HG03575 (cell line): Measurements from ENCODE around the gene NXPH3.

Experiments used
- ATAC-seq: cut with Tn5 transposase; IDR thresholded peaks from one replicate; pipeline ENCODE4 v1.9.1; 2021; ENCODE audit not compliant: unreplicated experiment, insufficient number of reproducible peaks, low FRiP score; ENCODE audit errors: extremely low read depth

NXPH3 gene

GRCh38 chr17:49573510-49574322, 2.0 kb upstream of the NXPH3 start:
- ATAC-seq: no peak

GRCh38 chr17:49574323-49574781, 1.3 kb upstream of the NXPH3 start:
- no peak for ATAC-seq

- no peak for ATAC-seq
Measured at GRCh38 chr17:49574945-49575678, 559 bp upstream of the NXPH3 start.

- ATAC-seq: no peak
Measured at GRCh38 chr17:49576088-49576916, 631 bp downstream of the NXPH3 start.

- no peak for ATAC-seq
Measured at GRCh38 chr17:49576917-49577649, 1.4 kb downstream of the NXPH3 start.

- no peak for ATAC-seq
Measured at GRCh38 chr17:49577650-49577934, 1.9 kb downstream of the NXPH3 start.

GRCh38 chr17:49577963-49578362, 2.3 kb downstream of the NXPH3 start:
- ATAC-seq: no peak

GRCh38 chr17:49578414-49578813, 2.7 kb downstream of the NXPH3 start:
- no peak for ATAC-seq

- no peak for ATAC-seq
Measured at GRCh38 chr17:49578952-49579500, 3.4 kb downstream of the NXPH3 start.

GRCh38 chr17:49579522-49579921, 3.9 kb downstream of the NXPH3 start:
- ATAC-seq: no peak

GRCh38 chr17:49580055-49580721, 4.5 kb downstream of the NXPH3 start:
- no peak for ATAC-seq

GRCh38 chr17:49580981-49581647, 5.4 kb downstream of the NXPH3 start:
- ATAC-seq: no peak

- ATAC-seq: no peak
Measured at GRCh38 chr17:49581648-49581998, 6.0 kb downstream of the NXPH3 start.

- ATAC-seq: no peak
Measured at GRCh38 chr17:49582055-49582722, 6.5 kb downstream of the NXPH3 start.

GRCh38 chr17:49582789-49583188, 7.1 kb downstream of the NXPH3 start:
- no peak for ATAC-seq

- ATAC-seq: no peak
Measured at GRCh38 chr17:49583226-49583625, 7.6 kb downstream of the NXPH3 start.

GRCh38 chr17:49583889-49584288, 8.2 kb downstream of the NXPH3 start:
- no peak for ATAC-seq
